ENCODE data around the gene PCSK6. TPM values are rescaled to one million over a fixed set of nuclear protein-coding genes. Genes with fewer than 3 reads are reported as not detected.

The PCSK6 gene
- total RNA-seq, 3 donors from 2014 or later (not counting 1 experiment from before 2014, with no cell fraction given), result 1.5 to 2.4 (median 2.4) TPM

DNA sequence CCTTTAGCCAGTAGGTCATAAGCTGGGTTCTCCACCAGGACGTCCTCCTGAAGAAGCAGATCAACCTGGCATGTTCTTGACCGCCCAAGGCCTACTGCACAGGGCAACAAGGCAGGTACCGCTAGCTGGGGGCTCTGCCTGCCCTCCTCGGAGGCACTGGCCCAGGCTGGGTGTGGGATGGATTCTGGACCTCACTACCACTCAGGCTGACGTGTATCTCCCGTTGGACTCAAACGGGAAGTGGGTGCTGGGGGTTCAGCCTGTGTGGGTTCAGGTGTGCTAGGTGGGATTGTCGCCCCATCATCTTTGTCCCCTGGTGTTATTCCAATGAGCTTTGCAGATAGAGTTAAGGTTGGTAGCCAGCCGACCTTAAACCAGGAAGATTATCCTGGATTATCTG lies 99.4 kb downstream of the PCSK6 start:
- intact Hi-C loops (cut with micrococcal nuclease), result no loop called here
- Histone ChIP-seq H3K27ac (ENCODE audit: low read length) (no peak overlapping the region), H3K36me3 (ENCODE audit: control insufficient read depth, insufficient read depth, low read length) (no peaks in the 10 kb centered on the region), H3K4me3 (ENCODE audit: low read length) (no peak overlapping the region), H3K27me3 (ENCODE audit: control insufficient read depth, insufficient read depth, low read length) (no peaks in the 10 kb centered on the region), H3K9me3 (ENCODE audit: control insufficient read depth, insufficient read depth, low read length) (no peaks in the 10 kb centered on the region), H3K4me1 (ENCODE audit: control insufficient read depth, insufficient read depth, low read length) (peaks cover 18% of the 10 kb centered on the region)
- Mint-ChIP-seq H3K27ac (no peak overlapping the region), H3K4me3 (no peak overlapping the region), H3K9me3 (no peaks in the 10 kb centered on the region), H3K36me3 (no peaks in the 10 kb centered on the region), H3K27me3 (ENCODE audit: low read depth in 2 of 2) (peaks cover 0 to 7% of the 10 kb centered on the region in 2 donors), H3K4me1 (peaks cover 0 to 14% of the 10 kb centered on the region in 2 donors)
- WGBS (ENCODE audit: insufficient coverage), result 88% methylated on average over 9 of the region's 9 CpGs
- DNase-seq, result no peak
- no peak for ATAC-seq
- TF ChIP-seq, protein P1, sequence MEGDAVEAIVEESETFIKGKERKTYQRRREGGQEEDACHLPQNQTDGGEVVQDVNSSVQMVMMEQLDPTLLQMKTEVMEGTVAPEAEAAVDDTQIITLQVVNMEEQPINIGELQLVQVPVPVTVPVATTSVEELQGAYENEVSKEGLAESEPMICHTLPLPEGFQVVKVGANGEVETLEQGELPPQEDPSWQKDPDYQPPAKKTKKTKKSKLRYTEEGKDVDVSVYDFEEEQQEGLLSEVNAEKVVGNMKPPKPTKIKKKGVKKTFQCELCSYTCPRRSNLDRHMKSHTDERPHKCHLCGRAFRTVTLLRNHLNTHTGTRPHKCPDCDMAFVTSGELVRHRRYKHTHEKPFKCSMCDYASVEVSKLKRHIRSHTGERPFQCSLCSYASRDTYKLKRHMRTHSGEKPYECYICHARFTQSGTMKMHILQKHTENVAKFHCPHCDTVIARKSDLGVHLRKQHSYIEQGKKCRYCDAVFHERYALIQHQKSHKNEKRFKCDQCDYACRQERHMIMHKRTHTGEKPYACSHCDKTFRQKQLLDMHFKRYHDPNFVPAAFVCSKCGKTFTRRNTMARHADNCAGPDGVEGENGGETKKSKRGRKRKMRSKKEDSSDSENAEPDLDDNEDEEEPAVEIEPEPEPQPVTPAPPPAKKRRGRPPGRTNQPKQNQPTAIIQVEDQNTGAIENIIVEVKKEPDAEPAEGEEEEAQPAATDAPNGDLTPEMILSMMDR (IDR thresholded peaks at IDR 0.05), result no peak

GRCh38 chr15:101389362-101389761 lies 100.1 kb downstream of the PCSK6 start:
- intact Hi-C loops (cut with micrococcal nuclease), result no loop called here
- no peak for ATAC-seq
- H3K27me3 ChIP-seq (ENCODE audit: control insufficient read depth, insufficient read depth, low read length), result no peaks in the 10 kb centered on the region

DNA sequence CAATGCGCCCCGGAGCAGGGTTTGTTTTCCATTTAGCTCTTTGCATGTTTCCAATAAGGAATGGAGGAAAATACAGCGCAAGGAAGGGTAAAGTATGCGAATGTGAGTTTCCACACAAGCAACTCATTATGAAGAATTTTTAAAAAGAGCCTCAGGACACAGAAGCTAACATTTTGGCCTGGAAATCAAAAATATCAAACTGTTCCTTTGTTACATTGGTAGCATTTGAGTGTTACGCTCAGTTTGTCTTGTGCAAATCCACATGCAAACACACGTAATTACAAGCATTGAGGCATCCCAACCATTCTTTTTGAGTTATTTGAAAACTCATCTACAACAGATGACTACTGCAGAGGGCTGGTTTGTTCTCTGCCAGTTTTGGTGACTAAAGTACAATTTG lies 101.5 kb downstream of the PCSK6 start:
- TF ChIP-seq, protein P1 (IDR thresholded peaks at IDR 0.05), result no peak
- no peaks in the 10 kb centered on the region for H3K9me3 ChIP-seq (ENCODE audit: control insufficient read depth, insufficient read depth, low read length)
- H3K4me1 ChIP-seq (ENCODE audit: control insufficient read depth, insufficient read depth, low read length), result peaks cover 12% of the 10 kb centered on the region
- DNase-seq, result no peak
- no peak overlapping the region for H3K4me3 ChIP-seq (ENCODE audit: low read length)
- Mint-ChIP-seq H3K27ac (no peak overlapping the region), H3K9me3 (no peaks in the 10 kb centered on the region), H3K27me3 (ENCODE audit: low read depth in 2 of 2) (peaks cover 0 to 4% of the 10 kb centered on the region in 2 donors), H3K4me3 (no peak overlapping the region), H3K4me1 (peaks cover 0 to 8% of the 10 kb centered on the region in 2 donors), H3K36me3 (no peaks in the 10 kb centered on the region)
- H3K36me3 ChIP-seq (ENCODE audit: control insufficient read depth, insufficient read depth, low read length), result no peaks in the 10 kb centered on the region
- ATAC-seq, result no peak
- H3K27ac ChIP-seq (ENCODE audit: low read length), result no peak overlapping the region
- WGBS (ENCODE audit: insufficient coverage), result 89% methylated on average over 4 of the region's 6 CpGs
- intact Hi-C loops (cut with micrococcal nuclease), result no loop called here
- H3K27me3 ChIP-seq (ENCODE audit: control insufficient read depth, insufficient read depth, low read length), result no peaks in the 10 kb centered on the region

More at GRCh38 chr15:101389362-101389761, 100.1 kb downstream of the PCSK6 start:
- H3K36me3 Mint-ChIP-seq, result no peaks in the 10 kb centered on the region
- no peak overlapping the region for H3K27ac ChIP-seq (ENCODE audit: low read length)
- WGBS (ENCODE audit: insufficient coverage), result 94% methylated on average over 9 of the region's 9 CpGs
- H3K36me3 ChIP-seq (ENCODE audit: control insufficient read depth, insufficient read depth, low read length), result no peaks in the 10 kb centered on the region
- TF ChIP-seq, protein P1 (IDR thresholded peaks at IDR 0.05), result no peak
- no peak overlapping the region for H3K4me3 Mint-ChIP-seq
- H3K9me3 Mint-ChIP-seq, result no peaks in the 10 kb centered on the region
- no peak for DNase-seq
- no peak overlapping the region for H3K4me3 ChIP-seq (ENCODE audit: low read length)
- peaks cover 18% of the 10 kb centered on the region for H3K4me1 ChIP-seq (ENCODE audit: control insufficient read depth, insufficient read depth, low read length)
- peaks cover 0 to 5% of the 10 kb centered on the region in 2 donors for H3K27me3 Mint-ChIP-seq (ENCODE audit: low read depth in 2 of 2)
- H3K9me3 ChIP-seq (ENCODE audit: control insufficient read depth, insufficient read depth, low read length), result no peaks in the 10 kb centered on the region
- H3K27ac Mint-ChIP-seq, result no peak overlapping the region
- H3K4me1 Mint-ChIP-seq, result peaks cover 0 to 14% of the 10 kb centered on the region in 2 donors

DNA sequence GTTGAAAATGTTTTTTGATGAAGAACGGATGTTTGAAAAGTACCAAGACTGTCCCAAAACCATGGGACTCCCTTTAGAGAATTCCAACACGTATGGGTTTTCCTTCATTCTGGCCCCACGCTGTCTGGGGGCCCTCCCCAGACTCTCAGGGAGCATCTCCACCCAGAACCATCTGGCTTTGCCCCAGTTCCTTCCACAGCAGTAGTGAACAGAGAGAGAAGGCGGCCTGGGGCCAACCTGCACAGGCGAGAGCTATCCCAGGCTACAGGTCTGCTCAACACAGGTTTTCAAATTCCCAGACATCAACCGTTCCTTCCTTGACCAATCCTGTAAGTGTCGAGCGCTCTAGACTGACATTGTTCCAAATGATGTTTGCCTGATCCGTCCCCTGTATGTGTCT lies 101.9 kb downstream of the PCSK6 start:
- Mint-ChIP-seq H3K27ac (no peak overlapping the region), H3K27me3 (ENCODE audit: low read depth in 2 of 2) (peaks cover 0 to 4% of the 10 kb centered on the region in 2 donors), H3K4me3 (no peak overlapping the region), H3K9me3 (no peaks in the 10 kb centered on the region), H3K36me3 (no peaks in the 10 kb centered on the region), H3K4me1 (peaks cover 0 to 8% of the 10 kb centered on the region in 2 donors)
- no peaks in the 10 kb centered on the region for H3K9me3 ChIP-seq (ENCODE audit: control insufficient read depth, insufficient read depth, low read length)
- intact Hi-C loops (cut with micrococcal nuclease), result no loop called here
- DNase-seq (no peak), ATAC-seq (no peak)
- H3K36me3 ChIP-seq (ENCODE audit: control insufficient read depth, insufficient read depth, low read length), result no peaks in the 10 kb centered on the region
- H3K27me3 ChIP-seq (ENCODE audit: control insufficient read depth, insufficient read depth, low read length), result no peaks in the 10 kb centered on the region
- no peak overlapping the region for H3K4me3 ChIP-seq (ENCODE audit: low read length)
- peaks cover 11% of the 10 kb centered on the region for H3K4me1 ChIP-seq (ENCODE audit: control insufficient read depth, insufficient read depth, low read length)
- 61% methylated on average over 9 of the region's 9 CpGs for WGBS (ENCODE audit: insufficient coverage)
- TF ChIP-seq, protein P1 (IDR thresholded peaks at IDR 0.05), result no peak
- no peak overlapping the region for H3K27ac ChIP-seq (ENCODE audit: low read length)
